ENCODE data around the gene ARHGDIB.
A peak's percentile ranks its signal among the peaks of the same experiment; 100 is the strongest.

ARHGDIB gene

GRCh38 chr12:14992673-14993072, 31.3 kb upstream of the ARHGDIB start:
- H3K27me3 Mint-ChIP-seq: no peaks in the 10 kb centered on the region
- H3K9me3 Mint-ChIP-seq: no peaks in the 10 kb centered on the region
- H3K4me1 Mint-ChIP-seq: peaks cover 29% of the 10 kb centered on the region
- no peaks in the 10 kb centered on the region for H3K36me3 Mint-ChIP-seq
- H3K4me3 Mint-ChIP-seq: no peak overlapping the region
- H3K27ac Mint-ChIP-seq: no peak overlapping the region

GRCh38 chr12:14991069-14991468, 29.7 kb upstream of the ARHGDIB start:
- no peaks in the 10 kb centered on the region for H3K27me3 Mint-ChIP-seq
- no peaks in the 10 kb centered on the region for H3K9me3 Mint-ChIP-seq
- no peak overlapping the region for H3K4me3 Mint-ChIP-seq
- no peak overlapping the region for H3K27ac Mint-ChIP-seq
- peaks cover 40% of the 10 kb centered on the region for H3K4me1 Mint-ChIP-seq
- no peaks in the 10 kb centered on the region for H3K36me3 Mint-ChIP-seq

DNA sequence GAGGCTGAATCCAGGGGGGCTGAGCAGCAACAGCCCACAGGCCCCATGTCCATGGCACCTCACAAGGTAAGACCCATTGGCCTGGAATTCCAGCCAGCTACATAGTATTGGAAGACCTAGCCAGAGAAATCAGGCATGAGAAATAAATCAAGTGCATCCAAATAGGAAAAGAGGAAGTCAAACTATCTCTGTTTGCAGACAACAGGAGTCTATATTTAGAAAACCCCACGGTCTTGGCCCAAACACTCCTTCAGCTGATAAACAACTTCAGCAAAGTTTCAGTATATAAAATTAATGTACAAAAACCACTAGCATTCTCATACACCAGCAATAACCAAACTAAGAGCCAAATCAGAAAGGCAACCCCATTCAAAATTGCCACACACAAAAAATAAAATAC, 28.4 kb upstream of the ARHGDIB start:
- peaks cover 41% of the 10 kb centered on the region for H3K4me1 Mint-ChIP-seq
- H3K9me3 Mint-ChIP-seq: no peaks in the 10 kb centered on the region
- H3K27ac Mint-ChIP-seq: no peak overlapping the region
- no peaks in the 10 kb centered on the region for H3K36me3 Mint-ChIP-seq
- H3K27me3 Mint-ChIP-seq: no peaks in the 10 kb centered on the region
- no peak overlapping the region for H3K4me3 Mint-ChIP-seq

GRCh38 chr12:14988035-14988434, 26.6 kb upstream of the ARHGDIB start:
- H3K9me3 Mint-ChIP-seq: no peaks in the 10 kb centered on the region
- H3K4me3 Mint-ChIP-seq: no peak overlapping the region
- H3K36me3 Mint-ChIP-seq: no peaks in the 10 kb centered on the region
- no peaks in the 10 kb centered on the region for H3K27me3 Mint-ChIP-seq
- H3K4me1 Mint-ChIP-seq: peaks cover 39% of the 10 kb centered on the region
- no peak overlapping the region for H3K27ac Mint-ChIP-seq

- no peaks in the 10 kb centered on the region for H3K36me3 Mint-ChIP-seq
- no peaks in the 10 kb centered on the region for H3K27me3 Mint-ChIP-seq
- H3K4me3 Mint-ChIP-seq: no peak overlapping the region
- H3K9me3 Mint-ChIP-seq: no peaks in the 10 kb centered on the region
- no peak overlapping the region for H3K27ac Mint-ChIP-seq
- peaks cover 48% of the 10 kb centered on the region for H3K4me1 Mint-ChIP-seq
These were observed 25.0 kb upstream of the ARHGDIB start for GRCh38 chr12:14986449-14986848.

DNA sequence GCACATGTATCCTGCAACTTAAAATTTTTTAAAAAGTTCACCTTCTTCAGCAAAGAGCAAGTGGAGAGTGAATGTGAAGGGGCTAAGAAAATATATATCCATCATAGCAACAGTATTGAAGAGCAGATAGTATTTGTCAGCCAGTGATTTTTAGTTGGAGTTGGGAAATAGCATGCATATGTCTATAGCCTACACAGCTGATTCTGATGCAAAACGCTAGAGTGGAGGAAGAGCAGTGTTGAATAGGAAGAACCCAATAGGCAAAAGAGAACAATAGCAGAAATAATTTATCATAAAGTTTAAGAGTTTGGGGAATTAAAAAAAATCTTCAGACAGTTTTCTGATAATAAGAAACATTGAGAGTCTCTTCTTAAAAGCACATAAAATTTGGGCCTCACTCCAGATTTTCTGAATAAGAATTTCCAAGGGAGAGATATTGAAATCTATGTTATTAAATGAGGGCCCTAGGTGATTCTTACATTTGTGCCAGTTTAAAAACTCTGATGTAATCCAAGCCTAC, 23.4 kb upstream of the ARHGDIB start:
- H3K27ac Mint-ChIP-seq: no peak overlapping the region

GRCh38 chr12:14984036-14984435, 22.6 kb upstream of the ARHGDIB start:
- Mint-ChIP-seq H3K27me3 (no peaks in the 10 kb centered on the region), H3K36me3 (no peaks in the 10 kb centered on the region), H3K27ac (no peak overlapping the region), H3K4me3 (no peak overlapping the region), H3K4me1 (peaks cover 72% of the 10 kb centered on the region), H3K9me3 (no peaks in the 10 kb centered on the region)

More for the DNA sequence above, 23.4 kb upstream of the ARHGDIB start:
- Mint-ChIP-seq H3K9me3 (no peaks in the 10 kb centered on the region), H3K27me3 (no peaks in the 10 kb centered on the region), H3K36me3 (no peaks in the 10 kb centered on the region), H3K4me3 (no peak overlapping the region), H3K4me1 (peaks cover 64% of the 10 kb centered on the region)

DNA sequence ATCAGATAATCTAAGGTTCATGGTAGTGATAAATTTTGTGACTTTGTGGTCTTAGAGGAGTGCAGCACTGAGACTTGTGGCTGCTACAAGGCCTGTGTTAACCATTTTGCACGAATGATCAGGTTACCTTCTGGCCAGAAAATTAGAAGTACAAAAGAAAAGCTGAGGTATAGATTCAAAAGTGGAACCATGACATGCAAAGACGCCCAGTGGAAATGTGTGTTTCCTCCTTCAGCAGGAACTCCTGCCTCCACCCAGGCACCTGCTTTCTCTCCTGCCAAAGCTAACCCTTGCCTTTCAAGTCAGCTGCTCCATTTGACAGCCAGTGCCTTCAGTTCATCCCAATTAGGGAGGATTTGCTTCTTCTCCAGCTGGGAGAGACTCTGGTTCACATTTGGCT, 21.6 kb upstream of the ARHGDIB start:
- peaks cover 83% of the 10 kb centered on the region for H3K4me1 Mint-ChIP-seq
- no peak overlapping the region for H3K4me3 Mint-ChIP-seq
- H3K27ac Mint-ChIP-seq: no peak overlapping the region
- no peaks in the 10 kb centered on the region for H3K9me3 Mint-ChIP-seq
- H3K27me3 Mint-ChIP-seq: no peaks in the 10 kb centered on the region
- no peaks in the 10 kb centered on the region for H3K36me3 Mint-ChIP-seq

DNA sequence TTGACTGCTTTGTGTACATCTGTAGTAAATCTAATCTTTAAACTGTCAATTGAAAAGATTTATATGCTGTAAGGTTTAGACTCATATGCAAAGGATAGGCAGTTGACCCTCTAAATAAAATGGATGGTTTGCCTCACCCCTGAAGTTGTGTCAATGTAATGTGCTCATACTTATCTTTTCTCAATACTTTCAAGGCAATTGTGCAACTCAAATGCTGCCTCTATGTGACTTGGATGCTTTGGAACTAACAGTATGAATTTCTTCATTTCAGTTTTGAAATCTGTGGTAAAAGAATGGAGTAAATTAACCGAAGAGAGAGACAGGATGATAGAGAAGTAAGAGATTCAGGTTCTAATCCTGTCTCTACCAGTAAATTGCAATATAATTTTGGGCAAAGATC, 21.2 kb upstream of the ARHGDIB start:
- Mint-ChIP-seq H3K4me3 (peak overlapping the region; percentile 11), H3K27ac (no peak overlapping the region), H3K4me1 (peaks cover 87% of the 10 kb centered on the region), H3K36me3 (no peaks in the 10 kb centered on the region), H3K9me3 (no peaks in the 10 kb centered on the region), H3K27me3 (no peaks in the 10 kb centered on the region)

GRCh38 chr12:14981049-14981448, 19.6 kb upstream of the ARHGDIB start:
- no peaks in the 10 kb centered on the region for H3K9me3 Mint-ChIP-seq
- no peaks in the 10 kb centered on the region for H3K36me3 Mint-ChIP-seq
- peaks cover 76% of the 10 kb centered on the region for H3K4me1 Mint-ChIP-seq
- no peak overlapping the region for H3K27ac Mint-ChIP-seq
- no peak overlapping the region for H3K4me3 Mint-ChIP-seq
- H3K27me3 Mint-ChIP-seq: no peaks in the 10 kb centered on the region

DNA sequence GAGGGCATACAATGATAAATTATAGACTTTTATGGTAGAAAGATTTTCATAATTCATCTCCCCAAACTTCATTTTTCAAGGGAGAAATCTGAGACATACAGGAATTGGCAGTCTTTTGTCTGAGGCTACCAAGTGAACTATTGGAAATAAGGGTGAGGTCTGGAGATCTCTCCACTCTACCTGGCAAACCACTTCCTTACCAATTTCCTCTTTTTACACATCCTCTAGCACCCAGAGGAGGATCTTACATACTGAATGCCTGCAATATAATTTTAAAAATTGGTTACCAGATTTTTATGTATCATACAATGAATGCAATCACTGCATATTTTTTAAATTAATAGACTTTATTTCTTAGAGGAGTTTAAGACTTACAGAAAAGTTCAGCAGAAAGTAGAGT, 18.1 kb upstream of the ARHGDIB start:
- Mint-ChIP-seq H3K36me3 (no peaks in the 10 kb centered on the region), H3K9me3 (no peaks in the 10 kb centered on the region), H3K27me3 (no peaks in the 10 kb centered on the region), H3K4me3 (no peak overlapping the region), H3K4me1 (peaks cover 64% of the 10 kb centered on the region), H3K27ac (no peak overlapping the region)

- Mint-ChIP-seq H3K4me3 (no peak overlapping the region), H3K9me3 (no peaks in the 10 kb centered on the region), H3K36me3 (no peaks in the 10 kb centered on the region), H3K27ac (no peak overlapping the region), H3K27me3 (no peaks in the 10 kb centered on the region), H3K4me1 (peaks cover 62% of the 10 kb centered on the region)
These were observed 15.3 kb upstream of the ARHGDIB start for GRCh38 chr12:14976658-14977057.

GRCh38 chr12:14975457-14975856, 14.1 kb upstream of the ARHGDIB start:
- Mint-ChIP-seq H3K4me1 (peaks cover 62% of the 10 kb centered on the region), H3K4me3 (no peak overlapping the region), H3K9me3 (no peaks in the 10 kb centered on the region), H3K27me3 (no peaks in the 10 kb centered on the region), H3K27ac (no peak overlapping the region), H3K36me3 (no peaks in the 10 kb centered on the region)

- H3K4me1 Mint-ChIP-seq: peaks cover 62% of the 10 kb centered on the region
- H3K27ac Mint-ChIP-seq: no peak overlapping the region
- H3K36me3 Mint-ChIP-seq: peaks cover 3% of the 10 kb centered on the region
- H3K27me3 Mint-ChIP-seq: no peaks in the 10 kb centered on the region
- H3K4me3 Mint-ChIP-seq: no peak overlapping the region
- H3K9me3 Mint-ChIP-seq: peaks cover 7% of the 10 kb centered on the region
These were observed 13.2 kb upstream of the ARHGDIB start for GRCh38 chr12:14974633-14975032.

DNA sequence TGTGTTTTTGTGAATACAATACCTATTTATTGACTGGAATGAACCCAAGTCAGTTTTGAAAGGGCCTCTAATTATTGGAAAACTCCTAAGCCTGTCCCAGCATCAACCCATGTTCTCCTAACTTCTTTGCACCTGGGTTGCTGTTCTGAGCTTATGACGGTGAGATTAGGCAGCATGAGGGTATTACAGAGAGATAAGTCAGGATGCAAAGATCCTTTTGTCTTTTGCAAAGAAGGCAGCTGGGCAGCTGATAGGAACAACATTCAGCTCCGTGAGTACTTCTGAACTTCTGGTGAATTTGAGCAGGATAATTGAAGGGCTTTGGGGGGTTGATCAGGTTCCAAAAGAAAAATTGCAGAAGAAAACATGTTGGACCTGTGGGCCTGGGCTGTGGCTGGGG, 11.4 kb upstream of the ARHGDIB start, which contains the start of gene PDE6H:
Gene PDE6H (plus strand): TSS at position 227 of the 400 bp plus-strand sequence. CDS start 4,971 bp downstream, outside the sequence.
- H3K4me1 Mint-ChIP-seq: peaks cover 58% of the 10 kb centered on the region
- H3K36me3 Mint-ChIP-seq: peaks cover 3% of the 10 kb centered on the region
- no peak within 1 kb of the TSS for H3K27ac Mint-ChIP-seq

GRCh38 chr12:14970473-14970872, 9.1 kb upstream of the ARHGDIB start:
- peak overlapping the region; percentile 51 for H3K27ac Mint-ChIP-seq
- peaks cover 3% of the 10 kb centered on the region for H3K36me3 Mint-ChIP-seq
- no peak overlapping the region for H3K4me3 Mint-ChIP-seq
- H3K4me1 Mint-ChIP-seq: peaks cover 74% of the 10 kb centered on the region
- no peaks in the 10 kb centered on the region for H3K27me3 Mint-ChIP-seq
- peaks cover 7% of the 10 kb centered on the region for H3K9me3 Mint-ChIP-seq

More for the DNA sequence above, 11.4 kb upstream of the ARHGDIB start, which contains the start of gene PDE6H:
- H3K9me3 Mint-ChIP-seq: peaks cover 7% of the 10 kb centered on the region
- H3K27me3 Mint-ChIP-seq: no peaks in the 10 kb centered on the region
- no peak within 1 kb of the TSS for H3K4me3 Mint-ChIP-seq

GRCh38 chr12:14968478-14968877, 7.1 kb upstream of the ARHGDIB start:
- peaks cover 83% of the 10 kb centered on the region for H3K4me1 Mint-ChIP-seq
- no peak overlapping the region for H3K27ac Mint-ChIP-seq
- H3K4me3 Mint-ChIP-seq: no peak overlapping the region
- peaks cover 3% of the 10 kb centered on the region for H3K36me3 Mint-ChIP-seq
- peaks cover 12% of the 10 kb centered on the region for H3K9me3 Mint-ChIP-seq
- H3K27me3 Mint-ChIP-seq: no peaks in the 10 kb centered on the region

Data from activated naive CD4-positive, alpha-beta T cell treated with anti-CD3 and anti-CD28 coated beads, Interleukin-2, amount 50 U/mL, for 24 hours (primary cell).